HG02642 (cell line): ENCODE measurements around the gene BFSP2.
A peak's percentile ranks its signal among the peaks of the same experiment; 100 is the strongest.
"Not testable (repeated sequence)": the region's sequence is repeated elsewhere in the genome, so short reads cannot be mapped to it uniquely, and the experiment has no call there.

Experiments
- ATAC-seq: cut with Tn5 transposase; IDR thresholded peaks from one replicate; pipeline ENCODE4 v1.9.1; 2021; ENCODE audit warnings: mild to moderate bottlenecking; ENCODE audit not compliant: unreplicated experiment, poor library complexity

The BFSP2 gene

GRCh38 chr3:133473472-133474191 lies 73.8 kb downstream of the BFSP2 start:
- not testable (repeated sequence) for ATAC-seq

- no peak for ATAC-seq
Measured at GRCh38 chr3:133474251-133474801, 74.5 kb downstream of the BFSP2 start.

- ATAC-seq: no peak
Measured at GRCh38 chr3:133474817-133475216, 75.0 kb downstream of the BFSP2 start.

GRCh38 chr3:133475245-133476010 lies 75.6 kb downstream of the BFSP2 start:
- peak; percentile 74 for ATAC-seq

GRCh38 chr3:133476971-133477375 lies 77.1 kb downstream of the BFSP2 start:
- ATAC-seq: peak; percentile 4

- peak; percentile 47 for ATAC-seq
Measured at GRCh38 chr3:133477487-133477886, 77.6 kb downstream of the BFSP2 start.

GRCh38 chr3:133478624-133479023 lies 78.8 kb downstream of the BFSP2 start:
- no peak for ATAC-seq

GRCh38 chr3:133479401-133479800 lies 79.5 kb downstream of the BFSP2 start:
- ATAC-seq: no peak

GRCh38 chr3:133479895-133480669 lies 80.2 kb downstream of the BFSP2 start:
- ATAC-seq: peak; percentile 49

GRCh38 chr3:133482474-133482873 lies 82.6 kb downstream of the BFSP2 start:
- not testable (repeated sequence) for ATAC-seq

GRCh38 chr3:133486658-133487057 lies 86.8 kb downstream of the BFSP2 start:
- no peak for ATAC-seq

GRCh38 chr3:133487204-133487603 lies 87.3 kb downstream of the BFSP2 start:
- no peak for ATAC-seq

GRCh38 chr3:133487920-133488540 lies 88.2 kb downstream of the BFSP2 start:
- no peak for ATAC-seq

GRCh38 chr3:133488785-133489367 lies 89.0 kb downstream of the BFSP2 start:
- ATAC-seq: no peak

- ATAC-seq: no peak
Measured at GRCh38 chr3:133489466-133490085, 89.7 kb downstream of the BFSP2 start.

GRCh38 chr3:133490468-133491351 lies 90.9 kb downstream of the BFSP2 start:
- ATAC-seq: peak; percentile 93

GRCh38 chr3:133491481-133492059 lies 91.7 kb downstream of the BFSP2 start:
- peak; percentile 22 for ATAC-seq

GRCh38 chr3:133492159-133492741 lies 92.4 kb downstream of the BFSP2 start:
- ATAC-seq: no peak
